H9 (cell line): Measurements from ENCODE around the gene ENOX2. TPM values are rescaled to one million over a fixed set of nuclear protein-coding genes. Genes with fewer than 3 reads are reported as not detected.

Experiments
- DNase-seq: peaks from one replicate; pipeline ENCODE4 v3.0.0-alpha.2; 2017
- H2AFZ ChIP-seq: one replicate; pipeline ENCODE4 v1.6.1; 2013; ENCODE audit warnings: mild to moderate bottlenecking, low read length, control low read depth, moderate library complexity
- H2AK5ac ChIP-seq: 2 replicates; pipeline ENCODE4 v1.6.1; 2013; ENCODE audit warnings: low read length, control low read depth, mixed read lengths; ENCODE audit not compliant: insufficient read length
- H2BK120ac ChIP-seq: one replicate; pipeline ENCODE4 v1.6.1; 2013; ENCODE audit warnings: low read depth, mild to moderate bottlenecking, low read length, control low read depth, inconsistent platforms; ENCODE audit not compliant: poor library complexity, severe bottlenecking
- H2BK12ac ChIP-seq: 2 replicates; pipeline ENCODE4 v1.6.1; 2013; ENCODE audit warnings: low read length, control low read depth, mixed read lengths, low read depth; ENCODE audit not compliant: insufficient read length
- H2BK15ac ChIP-seq: 2 replicates; pipeline ENCODE4 v1.6.1; 2013; ENCODE audit warnings: low read depth, low read length, control low read depth
- H2BK20ac ChIP-seq: one replicate; pipeline ENCODE4 v1.6.1; 2013; ENCODE audit warnings: low read depth, mild to moderate bottlenecking, low read length, control low read depth, inconsistent platforms; ENCODE audit not compliant: poor library complexity, severe bottlenecking
- H2BK5ac ChIP-seq: 2 replicates; pipeline ENCODE4 v1.6.1; 2013; ENCODE audit warnings: low read length, control low read depth, mixed read lengths; ENCODE audit not compliant: insufficient read length
- H3K14ac ChIP-seq: 2 replicates; pipeline ENCODE4 v1.6.1; 2013; ENCODE audit warnings: low read length, control low read depth; ENCODE audit not compliant: insufficient read depth
- H3K18ac ChIP-seq: 2 replicates; pipeline ENCODE4 v1.6.1; 2013; ENCODE audit warnings: low read depth, mild to moderate bottlenecking, mixed read lengths, low read length, control low read depth; ENCODE audit not compliant: insufficient read length
- H3K23ac ChIP-seq: 2 replicates; pipeline ENCODE4 v1.6.1; 2013; ENCODE audit warnings: low read length, control low read depth, mixed read lengths, low read depth; ENCODE audit not compliant: insufficient read length
- H3K23me2 ChIP-seq: 2 replicates; pipeline ENCODE4 v1.6.1; 2013; ENCODE audit warnings: low read depth, mild to moderate bottlenecking, mixed read lengths, low read length, control low read depth; ENCODE audit not compliant: insufficient read length, poor library complexity, severe bottlenecking
- H3K27ac ChIP-seq: 2 replicates; pipeline ENCODE4 v1.5.1; 2013; ENCODE audit warnings: low read length, control low read depth, mixed read lengths, low read depth; ENCODE audit not compliant: insufficient read length
- H3K27me3 ChIP-seq: 2 replicates; pipeline ENCODE4 v1.6.1; 2013; ENCODE audit warnings: low read length, control low read depth, inconsistent platforms; ENCODE audit not compliant: insufficient read depth
- H3K4ac ChIP-seq: 2 replicates; pipeline ENCODE4 v1.6.1; 2013; ENCODE audit warnings: low read depth, mild to moderate bottlenecking, control low read depth, inconsistent platforms, low read length, moderate library complexity
- H3K4me1 ChIP-seq: 2 replicates; pipeline ENCODE4 v1.6.1; 2013; ENCODE audit warnings: low read length, control low read depth, inconsistent platforms; ENCODE audit not compliant: insufficient read depth
- H3K4me2 ChIP-seq: 2 replicates; pipeline ENCODE4 v1.6.1; 2013; ENCODE audit warnings: low read length, control low read depth, mixed read lengths; ENCODE audit not compliant: insufficient read length, insufficient read depth
- H3K56ac ChIP-seq: 2 replicates; pipeline ENCODE4 v1.6.1; 2013; ENCODE audit warnings: low read depth, mild to moderate bottlenecking, mixed read lengths, low read length, control low read depth; ENCODE audit not compliant: insufficient read length
- H3K79me1 ChIP-seq: 2 replicates; pipeline ENCODE4 v1.6.1; 2013; ENCODE audit warnings: low read depth, mild to moderate bottlenecking, moderate library complexity, low read length, control low read depth, inconsistent platforms; ENCODE audit not compliant: insufficient read depth, poor library complexity, severe bottlenecking
- H3K79me2 ChIP-seq: 2 replicates; pipeline ENCODE4 v1.6.1; 2013; ENCODE audit warnings: low read length, control low read depth, inconsistent platforms; ENCODE audit not compliant: insufficient read depth
- H3K9ac ChIP-seq: 2 replicates; pipeline ENCODE4 v1.6.1; 2013; ENCODE audit warnings: low read length, control low read depth, mixed read lengths; ENCODE audit not compliant: insufficient read length; ENCODE audit errors: extremely low read depth
- H3K9me3 ChIP-seq: one replicate; pipeline ENCODE4 v1.6.1; 2013; ENCODE audit warnings: low read depth, low read length, inconsistent platforms; ENCODE audit not compliant: control insufficient read depth
- H3T11ph ChIP-seq: one replicate; pipeline ENCODE4 v1.6.1; 2013; ENCODE audit warnings: mild to moderate bottlenecking, low read length, control low read depth, inconsistent platforms
- H4K20me1 ChIP-seq: one replicate; pipeline ENCODE4 v1.6.1; 2013; ENCODE audit not compliant: control insufficient read depth, insufficient read length, insufficient read depth
- H4K5ac ChIP-seq: 2 replicates; pipeline ENCODE4 v1.6.1; 2013; ENCODE audit warnings: low read depth, mild to moderate bottlenecking, mixed read lengths, low read length, control low read depth; ENCODE audit not compliant: insufficient read length
- H4K8ac ChIP-seq: replicated peaks from 2 replicates; pipeline ENCODE4 v1.6.1; 2013; ENCODE audit warnings: low read length, control low read depth, mixed read lengths, low read depth; ENCODE audit not compliant: insufficient read length
- H4K91ac ChIP-seq: 2 replicates; pipeline ENCODE4 v1.6.1; 2013; ENCODE audit warnings: low read depth, mild to moderate bottlenecking, moderate library complexity, mixed read lengths, low read length, control low read depth; ENCODE audit not compliant: insufficient read length
- H3K27ac Mint-ChIP-seq, 3 experiments: 2 replicates in 2 of 3; 3 replicates in 1 of 3; pipeline ENCODE4 v1.8.0; 2020 to 2021; ENCODE audit warnings: mixed read lengths in 3 of 3, mild to moderate bottlenecking in 1 of 3, moderate library complexity in 1 of 3
- H3K27me3 Mint-ChIP-seq: 2 replicates; pipeline ENCODE4 v1.8.0; 2021; ENCODE audit warnings: low read depth, mild to moderate bottlenecking, moderate library complexity, mixed read lengths
- H3K36me3 Mint-ChIP-seq, 3 experiments: 2 replicates in 2 of 3; 3 replicates in 1 of 3; pipeline ENCODE4 v1.8.0; 2020 to 2021; ENCODE audit warnings: low read depth in 3 of 3, mixed read lengths in 3 of 3; ENCODE audit not compliant: insufficient read depth in 1 of 3
- H3K4me1 Mint-ChIP-seq, 2 experiments: 2 replicates each; pipeline ENCODE4 v1.8.0; 2020; ENCODE audit warnings: mixed read lengths in 2 of 2
- H3K4me3 Mint-ChIP-seq, 2 experiments: 2 replicates in 1 of 2; 3 replicates in 1 of 2; pipeline ENCODE4 v1.8.0; 2020 to 2021; ENCODE audit warnings: mild to moderate bottlenecking in 2 of 2, mixed read lengths in 2 of 2, moderate library complexity in 1 of 2
- H3K9me3 Mint-ChIP-seq, 2 experiments: 2 replicates in 1 of 2; 3 replicates in 1 of 2; pipeline ENCODE4 v1.8.0; 2020; ENCODE audit warnings: mild to moderate bottlenecking in 2 of 2, mixed read lengths in 2 of 2, moderate library complexity in 1 of 2
- CTCF ChIP-seq: fragments of 200-600 bp; sonication (generic); conservative IDR thresholded peaks from 3 replicates; pipeline ENCODE4 v1.8.0; 2021; ENCODE audit warnings: antibody characterized with exemption, mild to moderate bottlenecking
- WGBS: extraction: QIAGEN DNeasy Blood & Tissue Kit; methylation state at CpG from one replicate; pipeline ENCODE4 v1.1.7; 2013; ENCODE audit warnings: missing lambda C conversion rate, low lambda C conversion rate, mixed read lengths; ENCODE audit not compliant: insufficient read length; ENCODE audit errors: extremely low coverage; 5-methylcytosine and 5-hydroxymethylcytosine counted together
- total RNA-seq: library from RNA; stranded (reverse); gene quantifications from 2 replicates; pipeline ENCODE4 v1.2.1, GENCODE V29; 2021

ENOX2 gene
- total RNA-seq, 1 experiment from 2014 or later, result 17.7 TPM

- H3K27ac Mint-ChIP-seq, result no peak overlapping the region
- no peaks in the 10 kb centered on the region for H3K9me3 Mint-ChIP-seq
- Histone ChIP-seq H3K27me3 (no peaks in the 10 kb centered on the region), H3K18ac (no peak overlapping the region), H3K4me2 (no peak overlapping the region), H2AFZ (no peak overlapping the region), H3K79me2 (no peaks in the 10 kb centered on the region), H2BK15ac (no peak overlapping the region), H3K56ac (no peak overlapping the region), H2BK5ac (no peak overlapping the region), H2BK12ac (no peak overlapping the region), H3K4me1 (no peaks in the 10 kb centered on the region), H3K27ac (no peak overlapping the region), H3K79me1 (no peaks in the 10 kb centered on the region), H3K23ac (no peak overlapping the region), H2AK5ac (no peak overlapping the region), H3K9me3 (no peaks in the 10 kb centered on the region), H3K9ac (no peak overlapping the region), H4K8ac (no peak overlapping the region), H3T11ph (no peak overlapping the region), H3K4ac (no peak overlapping the region), H3K23me2 (no peaks in the 10 kb centered on the region), H4K5ac (no peak overlapping the region), H3K14ac (no peak overlapping the region), H2BK20ac (no peak overlapping the region), H4K91ac (no peak overlapping the region), H2BK120ac (no peak overlapping the region), H4K20me1 (no peaks in the 10 kb centered on the region)
- no peaks in the 10 kb centered on the region for H3K27me3 Mint-ChIP-seq
- H3K4me1 Mint-ChIP-seq, result no peaks in the 10 kb centered on the region
- DNase-seq, result no peak
- H3K4me3 Mint-ChIP-seq, result no peak overlapping the region
- no peak for TF ChIP-seq CTCF
- no peaks in the 10 kb centered on the region for H3K36me3 Mint-ChIP-seq
- no CpG with 5 or more reads among the region's 4 CpGs for WGBS
Measured at GRCh38 chrX:130756233-130756632, 146.8 kb downstream of the ENOX2 start.
